Muscle layer of colon (tissue), 2 donors: ENCODE data around the gene ITPRID2.

Source experiments
- H3K27ac ChIP-seq: one replicate; pipeline ENCODE4 v1.7.0; 2013; ENCODE audit warnings: low read depth, mild to moderate bottlenecking, low read length, moderate library complexity
- H3K27me3 ChIP-seq, 2 donors: one replicate each; pipeline ENCODE4 v1.7.0; 2013; ENCODE audit warnings: low read length in 2 of 2, mild to moderate bottlenecking in 2 of 2; ENCODE audit not compliant: insufficient read depth in 2 of 2, control insufficient read depth in 1 of 2
- H3K36me3 ChIP-seq: one replicate; pipeline ENCODE4 v1.7.0; 2013; ENCODE audit warnings: mild to moderate bottlenecking, low read length; ENCODE audit not compliant: insufficient read depth
- H3K4me1 ChIP-seq: one replicate; pipeline ENCODE4 v1.7.0; 2013; ENCODE audit warnings: mild to moderate bottlenecking, low read length; ENCODE audit not compliant: insufficient read depth
- H3K4me3 ChIP-seq, 2 donors: one replicate each; pipeline ENCODE4 v1.7.0; 2013; ENCODE audit warnings: low read length in 2 of 2, low read depth in 1 of 2, mild to moderate bottlenecking in 1 of 2, moderate library complexity in 1 of 2
- H3K9ac ChIP-seq: one replicate; pipeline ENCODE4 v1.7.0; 2013; ENCODE audit warnings: low read length
- H3K9me3 ChIP-seq: one replicate; pipeline ENCODE4 v1.7.0; 2013; ENCODE audit warnings: mild to moderate bottlenecking, low read length
- donor health status: abdominal sarcoma.
- donor health status: Adenocarcinoma of cecum.

Gene ITPRID2

DNA sequence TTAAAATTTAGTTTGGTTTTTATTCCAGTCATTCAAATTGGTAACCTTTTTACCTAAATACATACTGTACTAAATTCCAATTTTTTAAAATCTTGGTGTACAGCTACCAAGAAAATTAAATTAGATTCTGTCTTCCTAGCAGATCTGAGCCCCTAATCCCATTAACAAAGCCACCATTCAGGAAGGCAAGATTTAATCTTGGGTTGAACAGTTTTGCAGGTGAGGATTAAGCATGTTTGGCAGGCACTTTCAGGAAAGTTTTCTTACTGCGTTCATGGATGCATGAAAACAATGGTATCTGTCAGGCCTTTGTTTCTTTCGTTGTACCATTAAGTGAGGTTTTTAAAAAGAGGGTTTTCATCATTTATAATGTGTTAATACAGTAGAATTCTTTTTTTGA lies 32.8 kb downstream of the ITPRID2 start:
- H3K9me3 ChIP-seq: no peaks in the 10 kb centered on the region
- no peaks in the 10 kb centered on the region for H3K27me3 ChIP-seq
- peaks cover 24% of the 10 kb centered on the region for H3K36me3 ChIP-seq
- no peak overlapping the region for H3K4me3 ChIP-seq
- H3K4me1 ChIP-seq: no peaks in the 10 kb centered on the region
- no peak overlapping the region for H3K9ac ChIP-seq
- H3K27ac ChIP-seq: no peak overlapping the region

- no peaks in the 10 kb centered on the region for H3K36me3 ChIP-seq
- no peaks in the 10 kb centered on the region for H3K4me1 ChIP-seq
- H3K27me3 ChIP-seq: no peaks in the 10 kb centered on the region
- no peaks in the 10 kb centered on the region for H3K9me3 ChIP-seq
- no peak overlapping the region for H3K27ac ChIP-seq
- H3K4me3 ChIP-seq: no peak overlapping the region
- H3K9ac ChIP-seq: no peak overlapping the region
Measured at GRCh38 chr2:181934694-181935093, 43.2 kb downstream of the ITPRID2 start.

DNA sequence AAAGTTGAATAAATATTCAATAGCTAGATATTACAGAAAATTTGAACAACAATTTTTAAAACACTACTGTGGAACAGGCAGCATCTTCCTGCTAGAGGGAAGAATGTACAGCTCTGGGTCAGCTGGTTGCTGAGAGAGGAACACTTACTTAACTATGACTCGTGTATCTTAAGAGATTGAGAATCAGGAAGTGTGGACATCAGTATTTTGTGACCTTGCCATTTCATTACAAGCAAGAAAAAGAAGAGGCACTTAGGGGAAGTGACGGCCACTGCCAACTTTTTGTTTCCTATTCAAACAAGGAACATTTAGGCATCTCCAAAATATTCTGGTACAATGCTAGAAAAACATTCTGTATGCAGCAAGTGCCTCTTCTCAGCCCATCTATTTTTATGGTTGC lies 45.9 kb downstream of the ITPRID2 start:
- Histone ChIP-seq H3K4me3 (no peak overlapping the region), H3K9ac (no peak overlapping the region), H3K27me3 (no peaks in the 10 kb centered on the region)

DNA sequence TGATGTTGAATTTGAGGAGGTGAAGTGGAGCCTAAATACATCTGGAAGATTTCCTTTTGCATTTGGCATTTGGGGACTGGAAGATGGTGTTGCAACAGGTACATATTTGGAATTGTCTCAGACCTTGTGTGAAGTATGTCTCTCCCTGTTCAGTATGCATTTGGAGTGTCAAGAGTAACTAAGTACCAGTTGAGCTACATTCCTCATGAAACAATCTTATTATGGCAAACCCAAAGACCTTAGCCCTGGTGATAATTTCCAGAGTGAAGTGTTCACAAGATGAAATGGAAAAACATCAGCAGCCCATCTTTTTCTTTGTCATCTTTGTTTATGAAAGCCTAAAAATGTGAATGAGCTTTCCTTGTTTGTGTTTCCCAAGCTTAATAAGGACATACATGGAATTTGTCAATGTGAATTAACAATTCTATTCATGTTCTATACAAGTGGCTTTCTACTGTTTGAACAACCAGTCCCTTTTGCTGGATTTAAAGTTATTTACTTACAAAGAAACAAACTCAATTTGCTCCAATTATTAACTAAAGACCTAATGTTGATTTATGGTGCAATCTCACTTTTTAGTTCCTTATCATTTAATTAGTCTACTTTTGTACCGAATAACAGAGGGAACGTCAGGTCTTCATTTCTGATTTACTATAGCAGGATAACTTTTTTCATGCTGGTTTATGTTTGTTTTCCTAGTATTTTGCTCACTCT lies 52.0 kb downstream of the ITPRID2 start:
- Histone ChIP-seq H3K4me3 (no peak overlapping the region), H3K27ac (no peak overlapping the region)

More for the DNA sequence above, 45.9 kb downstream of the ITPRID2 start:
- H3K4me1 ChIP-seq: no peaks in the 10 kb centered on the region
- no peaks in the 10 kb centered on the region for H3K36me3 ChIP-seq
- no peak overlapping the region for H3K27ac ChIP-seq
- no peaks in the 10 kb centered on the region for H3K9me3 ChIP-seq

DNA sequence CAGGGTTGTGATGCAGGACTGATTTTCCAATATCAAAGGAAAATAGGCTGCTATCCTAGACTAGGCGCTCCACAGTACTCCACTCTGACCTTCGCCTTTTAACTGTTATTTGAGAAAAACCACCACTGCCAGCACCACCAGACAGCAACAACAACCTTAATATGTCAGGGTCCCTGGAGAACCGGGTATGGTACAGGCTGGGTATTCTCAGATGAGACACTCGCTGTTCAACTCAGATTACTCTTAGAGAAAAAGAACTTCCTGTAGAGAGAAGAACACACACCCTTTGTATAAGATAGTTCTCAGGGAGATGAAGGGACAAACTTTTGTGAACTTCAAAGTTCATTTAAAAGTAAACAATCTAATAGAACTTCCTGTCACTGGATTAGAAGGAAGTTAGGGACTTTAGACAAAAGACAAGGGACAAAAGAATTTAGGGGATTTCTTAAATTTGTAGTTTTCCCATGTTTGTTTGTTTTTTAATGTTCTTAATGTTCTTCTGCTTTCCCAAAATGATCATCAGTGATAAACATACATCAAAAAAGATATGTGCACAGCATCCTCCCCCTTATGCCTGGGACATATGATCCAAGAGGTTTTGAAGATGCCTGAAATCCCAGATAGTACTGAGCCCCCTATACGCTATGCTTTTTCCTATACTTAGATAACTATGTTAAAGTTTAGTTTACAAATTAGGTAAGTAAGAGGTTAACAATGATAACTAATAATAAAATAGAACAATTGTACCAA lies 52.8 kb downstream of the ITPRID2 start:
- no peak overlapping the region for H3K27ac ChIP-seq

More for the DNA sequence above, 52.0 kb downstream of the ITPRID2 start:
- H3K4me1 ChIP-seq: no peaks in the 10 kb centered on the region
- no peaks in the 10 kb centered on the region for H3K27me3 ChIP-seq
- H3K36me3 ChIP-seq: no peaks in the 10 kb centered on the region
- H3K9ac ChIP-seq: no peak overlapping the region
- no peaks in the 10 kb centered on the region for H3K9me3 ChIP-seq

DNA sequence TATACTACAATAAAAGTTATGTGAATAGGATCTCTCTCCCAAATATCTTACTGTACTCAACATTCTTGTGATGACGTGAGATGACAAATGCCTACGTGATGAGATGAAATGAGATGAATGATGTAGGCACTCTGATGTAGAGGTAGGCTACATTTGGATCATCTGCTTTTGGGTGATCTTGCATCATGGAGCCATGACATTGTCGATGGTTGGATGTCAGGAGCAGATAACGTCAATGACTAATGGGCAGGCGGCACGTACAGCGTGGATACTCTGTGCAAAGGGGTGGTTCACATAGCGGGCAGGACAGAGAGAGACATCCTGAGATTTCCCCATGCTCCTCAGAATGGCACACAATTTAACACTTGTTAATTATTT lies 53.4 kb downstream of the ITPRID2 start:
- Histone ChIP-seq H3K27ac (no peak overlapping the region), H3K4me3 (no peak overlapping the region), H3K9me3 (no peaks in the 10 kb centered on the region), H3K4me1 (no peaks in the 10 kb centered on the region), H3K36me3 (no peaks in the 10 kb centered on the region), H3K27me3 (no peaks in the 10 kb centered on the region), H3K9ac (no peak overlapping the region)

More for the DNA sequence above, 52.8 kb downstream of the ITPRID2 start:
- no peaks in the 10 kb centered on the region for H3K36me3 ChIP-seq
- no peak overlapping the region for H3K9ac ChIP-seq
- H3K4me1 ChIP-seq: no peaks in the 10 kb centered on the region
- no peak overlapping the region for H3K4me3 ChIP-seq
- no peaks in the 10 kb centered on the region for H3K27me3 ChIP-seq
- no peaks in the 10 kb centered on the region for H3K9me3 ChIP-seq

DNA sequence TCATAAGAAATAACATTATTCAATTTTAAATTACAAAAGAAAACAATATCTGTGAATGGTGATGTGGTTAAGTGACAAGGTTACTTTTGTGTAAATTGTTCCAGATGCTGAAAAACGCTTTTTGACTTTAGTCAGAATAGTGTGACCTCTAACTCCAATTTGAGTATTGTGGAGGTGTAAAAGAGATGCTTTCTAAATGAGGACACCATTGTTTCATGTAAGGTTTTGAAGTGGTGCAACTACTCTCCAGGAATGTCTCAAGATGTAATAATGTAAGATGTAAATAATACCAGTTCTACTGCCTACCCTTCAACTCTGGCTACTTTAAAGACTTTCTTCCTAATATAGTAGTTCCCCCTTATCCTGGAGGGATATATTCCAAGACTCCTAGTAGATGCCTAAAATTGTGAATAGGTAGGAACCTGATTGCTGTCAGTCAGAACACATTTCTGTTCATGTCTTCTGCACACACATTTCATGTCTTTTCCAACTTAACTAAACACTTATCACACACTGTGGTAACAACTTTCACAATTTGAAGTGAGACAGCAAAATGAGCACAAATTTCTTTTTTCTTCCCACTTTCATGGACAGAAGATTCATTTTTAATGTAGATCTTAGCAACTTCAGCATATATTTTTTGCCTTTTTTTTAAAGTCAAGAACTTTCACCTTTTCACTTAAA lies 55.1 kb downstream of the ITPRID2 start:
- H3K36me3 ChIP-seq: no peaks in the 10 kb centered on the region
- H3K9me3 ChIP-seq: no peaks in the 10 kb centered on the region
- no peak overlapping the region for H3K4me3 ChIP-seq
- H3K4me1 ChIP-seq: no peaks in the 10 kb centered on the region
- no peaks in the 10 kb centered on the region for H3K27me3 ChIP-seq
- H3K9ac ChIP-seq: no peak overlapping the region
- H3K27ac ChIP-seq: no peak overlapping the region

- Histone ChIP-seq H3K27ac (no peak overlapping the region), H3K4me1 (no peaks in the 10 kb centered on the region), H3K4me3 (no peak overlapping the region), H3K36me3 (no peaks in the 10 kb centered on the region), H3K9me3 (no peaks in the 10 kb centered on the region), H3K9ac (no peak overlapping the region), H3K27me3 (no peaks in the 10 kb centered on the region)
Measured at GRCh38 chr2:181947273-181947672, 55.7 kb downstream of the ITPRID2 start.

DNA sequence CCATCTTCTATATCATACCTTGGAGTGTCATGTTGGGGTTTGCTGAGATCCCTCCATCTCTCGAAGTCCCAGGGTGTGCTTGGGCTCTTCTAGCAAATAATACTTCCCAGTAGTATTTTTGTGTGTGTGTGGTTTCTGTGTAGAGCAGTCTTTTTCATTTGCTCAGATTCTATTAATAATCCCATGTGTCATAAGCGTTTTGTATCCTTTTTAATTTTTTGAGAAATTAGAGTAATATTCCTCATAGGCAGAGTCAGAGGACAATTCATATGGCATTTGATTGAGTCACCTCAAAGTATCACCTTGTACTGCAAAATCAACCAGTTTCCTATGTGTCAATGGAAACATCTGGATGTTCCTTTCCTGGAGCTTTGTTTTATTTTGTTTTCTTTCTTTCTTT lies 56.7 kb downstream of the ITPRID2 start:
- Histone ChIP-seq H3K4me1 (no peaks in the 10 kb centered on the region), H3K9ac (no peak overlapping the region), H3K9me3 (no peaks in the 10 kb centered on the region), H3K27ac (no peak overlapping the region), H3K27me3 (no peaks in the 10 kb centered on the region), H3K4me3 (no peak overlapping the region), H3K36me3 (no peaks in the 10 kb centered on the region)

- no peaks in the 10 kb centered on the region for H3K4me1 ChIP-seq
Measured at GRCh38 chr2:181949047-181949446, 57.5 kb downstream of the ITPRID2 start.

DNA sequence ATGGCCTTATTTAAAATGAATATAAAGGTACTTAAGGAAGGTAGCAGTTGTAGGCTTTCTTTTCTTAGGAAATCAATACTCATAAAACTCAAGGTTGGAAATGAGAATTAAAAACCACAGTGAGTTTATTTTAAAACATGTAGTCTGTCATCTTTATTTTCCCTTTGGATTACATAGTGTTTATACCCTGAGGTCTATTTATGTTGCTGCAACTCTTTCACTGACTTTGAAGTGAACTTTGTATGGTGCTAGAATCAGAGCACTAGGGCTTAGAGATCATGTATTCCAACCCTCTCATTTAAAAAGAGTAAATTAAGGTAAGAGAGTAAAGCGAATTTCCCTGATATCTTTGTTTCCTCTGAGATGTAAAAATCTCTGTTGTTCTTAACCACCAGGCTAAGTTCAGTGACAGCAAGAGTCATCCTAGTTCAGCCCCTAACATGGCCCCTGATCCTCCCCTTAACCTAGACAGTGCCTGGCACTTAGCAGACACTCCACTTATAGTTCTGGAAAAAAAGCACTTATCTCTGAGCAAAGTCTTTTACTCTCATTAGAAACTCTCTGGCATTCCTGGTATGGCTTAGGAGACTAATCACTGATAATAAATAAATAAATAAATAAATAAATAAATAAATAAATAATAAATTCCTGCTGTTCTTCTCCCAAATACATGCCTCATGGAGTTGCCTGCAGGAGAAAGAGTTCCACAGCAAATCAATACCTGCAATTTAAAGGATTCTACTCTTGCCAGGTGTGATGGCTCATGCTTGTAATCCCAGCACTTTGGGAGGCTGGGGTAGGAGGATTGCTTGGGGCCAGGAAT lies 61.1 kb downstream of the ITPRID2 start:
- H3K4me3 ChIP-seq: no peak overlapping the region
- no peaks in the 10 kb centered on the region for H3K36me3 ChIP-seq
- no peak overlapping the region for H3K27ac ChIP-seq

More at GRCh38 chr2:181949047-181949446, 57.5 kb downstream of the ITPRID2 start:
- H3K36me3 ChIP-seq: no peaks in the 10 kb centered on the region
- H3K27me3 ChIP-seq: no peaks in the 10 kb centered on the region
- no peak overlapping the region for H3K9ac ChIP-seq
- no peak overlapping the region for H3K27ac ChIP-seq
- H3K4me3 ChIP-seq: no peak overlapping the region
- no peaks in the 10 kb centered on the region for H3K9me3 ChIP-seq

More for the DNA sequence above, 61.1 kb downstream of the ITPRID2 start:
- Histone ChIP-seq H3K9ac (no peak overlapping the region), H3K27me3 (no peaks in the 10 kb centered on the region), H3K4me1 (no peaks in the 10 kb centered on the region), H3K9me3 (no peaks in the 10 kb centered on the region)
